Central memory CD4-positive, alpha-beta T cell (primary cell): Measurements from ENCODE around the gene IFNL1.
A peak's percentile ranks its signal among the peaks of the same experiment; 100 is the strongest.
"Not testable (repeated sequence)": the region's sequence is repeated elsewhere in the genome, so short reads cannot be mapped to it uniquely, and the experiment has no call there.

Experiments
- DNase-seq: peaks from one replicate; pipeline ENCODE4 v3.0.0; 2022
- total RNA-seq, 3 experiments: gene quantifications; one replicate each; lab custom pipeline; 2026; lab: John Stamatoyannopoulos, UW

The IFNL1 gene
- 0 reads per million in 3 experiments for total RNA-seq

DNA sequence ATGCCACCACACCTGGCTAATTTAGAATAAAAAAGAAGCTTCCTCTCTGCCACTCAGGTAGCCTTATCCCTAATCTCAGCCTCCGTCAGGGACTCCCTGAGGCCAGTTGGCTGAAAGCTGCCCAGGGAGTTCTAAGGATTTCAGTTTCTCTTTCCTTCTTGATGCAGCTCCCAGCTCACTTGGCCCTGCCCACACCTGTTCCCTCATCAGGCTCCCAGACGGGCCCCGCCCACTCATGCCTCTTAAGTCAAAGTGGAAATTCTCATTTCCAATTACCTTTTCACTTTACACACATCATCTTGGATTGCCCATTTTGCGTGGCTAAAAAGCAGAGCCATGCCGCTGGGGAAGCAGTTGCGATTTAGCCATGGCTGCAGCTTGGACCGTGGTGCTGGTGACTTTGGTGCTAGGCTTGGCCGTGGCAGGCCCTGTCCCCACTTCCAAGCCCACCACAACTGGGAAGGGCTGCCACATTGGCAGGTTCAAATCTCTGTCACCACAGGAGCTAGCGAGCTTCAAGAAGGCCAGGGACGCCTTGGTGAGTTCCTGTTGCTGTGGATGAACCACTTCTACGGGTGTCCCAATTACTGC, at the start of gene IFNL1:
Gene IFNL1, plus strand, starts transcription at position 353 of the 591 bp plus-strand sequence. Its CDS starts 15 bp downstream, at position 368.
- no peak for DNase-seq

GRCh38 chr19:39246951-39247669, 49.1 kb upstream of the IFNL1 start:
- DNase-seq, result peak; percentile 18

- no peak for DNase-seq
Observed at GRCh38 chr19:39247701-39248664, 48.2 kb upstream of the IFNL1 start.

DNA sequence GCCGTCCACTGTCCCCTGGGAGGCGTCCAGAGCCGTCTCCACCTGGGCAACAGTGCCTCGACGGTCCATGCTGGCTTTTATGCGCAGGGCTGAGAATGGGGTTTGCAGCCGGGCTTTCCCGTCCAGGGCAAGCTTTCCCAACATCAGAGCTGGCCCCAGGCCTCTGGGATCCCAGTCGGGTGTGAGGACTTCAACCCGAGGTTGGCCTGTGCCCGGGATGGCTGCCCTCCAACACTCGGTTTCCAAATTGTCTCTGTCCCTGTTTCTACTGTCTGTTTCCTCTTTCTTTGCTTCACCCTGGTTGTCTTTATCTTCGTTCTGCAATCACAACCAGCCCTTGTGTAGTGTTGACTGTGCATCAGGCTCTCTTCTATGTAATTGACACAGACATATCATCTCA, 47.4 kb upstream of the IFNL1 start, which contains the start of gene IFNL4:
Gene IFNL4, minus strand, starts transcription at position 51 of the 400 bp plus-strand sequence.
- no peak for DNase-seq

DNA sequence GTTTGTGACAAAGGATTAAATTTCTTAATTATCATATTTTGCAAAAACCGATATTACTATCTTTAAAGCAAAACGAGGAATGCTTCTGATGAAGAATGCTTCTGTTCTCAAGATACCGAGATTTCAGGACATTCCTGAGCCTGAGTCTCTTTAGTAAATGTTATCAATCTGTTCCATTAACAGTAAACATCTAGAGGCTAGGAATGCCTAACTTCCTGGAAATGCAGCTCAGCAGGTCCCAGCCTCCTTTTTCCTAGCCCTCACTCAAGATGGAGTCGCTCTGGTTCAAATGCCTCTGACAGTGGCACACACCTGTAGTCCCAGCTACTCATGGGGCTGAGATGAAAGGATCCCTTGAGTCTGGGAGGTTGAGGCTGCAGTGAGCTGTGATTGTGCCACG, 45.1 kb upstream of the IFNL1 start:
- DNase-seq, result no peak

DNA sequence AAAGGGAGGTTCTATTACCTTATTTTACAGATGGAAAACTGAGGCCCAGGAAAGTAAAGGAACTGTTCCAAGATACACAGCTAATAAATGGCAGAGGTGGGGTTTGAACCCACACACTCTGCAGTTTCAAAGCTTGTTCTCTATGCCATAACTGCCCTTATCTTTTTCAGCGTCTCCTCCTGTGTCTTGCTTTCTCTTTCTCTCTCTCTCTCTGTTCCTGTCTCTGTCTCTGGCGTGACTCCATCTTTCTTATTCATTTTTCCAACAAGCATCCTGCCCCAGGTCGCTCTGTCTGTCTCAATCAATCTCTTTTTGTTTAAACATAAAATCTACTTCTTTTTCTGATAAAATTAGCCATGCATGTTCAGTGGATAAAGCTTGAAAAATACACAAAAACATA, 44.4 kb upstream of the IFNL1 start:
- DNase-seq, result no peak

GRCh38 chr19:39252458-39252857, 43.7 kb upstream of the IFNL1 start:
- DNase-seq, result no peak

DNA sequence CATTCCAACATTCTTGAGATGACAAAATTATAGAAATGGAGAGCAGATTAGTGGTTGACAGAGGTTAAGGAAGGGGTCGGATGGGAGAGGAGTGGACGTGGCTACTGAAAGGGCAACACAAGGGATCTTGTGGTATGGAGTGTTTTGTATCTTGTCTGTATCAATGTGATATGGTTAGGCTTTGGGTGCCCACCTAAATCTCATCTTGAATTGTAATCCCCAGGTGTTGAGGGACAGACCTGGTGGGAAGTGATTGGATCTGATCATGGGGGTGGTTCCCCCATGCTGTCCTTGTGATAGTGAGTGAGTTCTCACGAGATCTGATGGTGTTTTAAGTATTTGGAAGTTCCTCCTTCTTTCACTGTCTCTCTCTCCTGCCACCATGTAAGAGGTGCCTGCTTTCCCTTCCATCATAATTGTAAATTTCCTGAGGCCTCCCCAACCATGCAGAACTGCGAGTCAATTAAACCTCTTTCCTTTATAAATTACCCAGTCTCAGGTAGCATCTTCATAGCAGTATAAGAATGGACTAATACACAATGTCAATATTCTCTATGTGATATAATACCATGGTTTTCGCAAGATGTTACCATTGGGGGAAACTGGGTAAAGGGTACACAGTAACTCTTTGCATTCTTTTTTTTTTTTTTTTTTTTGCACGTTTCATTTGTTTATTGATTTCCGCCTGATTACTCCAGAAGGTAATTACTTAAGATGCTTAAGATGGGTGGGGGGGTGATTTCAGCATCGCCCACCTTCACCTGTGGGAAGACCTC, 42.6 kb upstream of the IFNL1 start:
- DNase-seq, result no peak

GRCh38 chr19:39254531-39255345, 41.5 kb upstream of the IFNL1 start:
- DNase-seq, result no peak

DNA sequence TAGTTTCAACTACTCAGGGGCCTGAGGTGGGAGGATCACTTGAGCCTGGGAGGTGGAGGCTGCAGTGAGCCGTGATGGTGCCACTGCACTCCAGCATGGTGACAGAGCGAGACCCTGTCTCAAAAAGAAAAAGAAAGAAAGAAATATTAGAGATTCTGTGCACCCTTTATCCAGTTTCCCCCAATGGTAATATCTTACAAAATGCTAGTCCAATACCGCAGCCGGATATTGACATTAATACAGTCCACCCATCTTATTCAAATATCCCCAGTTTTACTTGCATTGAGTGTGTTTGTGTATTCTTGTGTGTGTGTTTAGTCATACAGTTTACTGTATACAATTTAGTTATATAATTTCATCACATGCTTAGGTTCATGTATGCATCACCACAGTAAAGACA, 39.0 kb upstream of the IFNL1 start:
- DNase-seq, result no peak

DNA sequence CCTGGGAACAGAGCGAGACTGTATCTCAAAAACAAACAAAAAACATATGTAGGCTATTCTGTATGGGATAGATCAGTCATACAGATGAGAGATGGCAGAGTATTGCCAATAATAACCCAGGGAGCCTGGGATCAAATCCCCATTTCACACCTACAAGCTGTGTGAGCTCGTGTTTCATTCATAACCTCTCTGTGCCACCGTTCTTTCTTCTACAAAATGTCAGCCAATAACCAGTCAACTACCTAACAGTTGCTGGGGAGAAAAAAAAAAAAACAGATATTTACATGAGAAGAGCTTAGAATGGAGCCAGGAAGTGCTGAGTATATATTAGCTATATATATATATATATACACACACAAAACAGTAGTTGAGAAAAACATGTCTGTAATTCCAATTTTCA, 34.5 kb upstream of the IFNL1 start:
- no peak for DNase-seq

DNA sequence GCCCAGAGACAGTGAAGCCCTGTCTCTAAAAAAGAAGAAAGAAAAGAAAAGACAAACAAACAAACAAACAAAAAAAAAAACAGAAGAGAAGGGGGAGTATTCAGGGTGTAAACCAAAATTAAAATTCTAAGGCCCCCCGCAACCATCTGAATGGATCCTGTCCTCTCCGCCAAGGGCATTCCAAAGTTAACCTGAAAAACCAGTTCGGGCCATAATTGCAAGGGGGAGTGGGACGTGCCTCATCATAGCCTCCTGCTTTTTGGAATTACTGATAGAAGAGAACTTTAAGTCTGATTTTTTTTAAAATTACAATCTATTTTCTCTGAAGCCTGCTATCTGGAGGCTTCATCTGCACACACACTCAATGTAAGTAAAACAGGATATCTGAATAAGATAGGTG, 33.7 kb upstream of the IFNL1 start:
- no peak for DNase-seq

- DNase-seq, result no peak
Observed at GRCh38 chr19:39263912-39264305, 32.3 kb upstream of the IFNL1 start.

DNA sequence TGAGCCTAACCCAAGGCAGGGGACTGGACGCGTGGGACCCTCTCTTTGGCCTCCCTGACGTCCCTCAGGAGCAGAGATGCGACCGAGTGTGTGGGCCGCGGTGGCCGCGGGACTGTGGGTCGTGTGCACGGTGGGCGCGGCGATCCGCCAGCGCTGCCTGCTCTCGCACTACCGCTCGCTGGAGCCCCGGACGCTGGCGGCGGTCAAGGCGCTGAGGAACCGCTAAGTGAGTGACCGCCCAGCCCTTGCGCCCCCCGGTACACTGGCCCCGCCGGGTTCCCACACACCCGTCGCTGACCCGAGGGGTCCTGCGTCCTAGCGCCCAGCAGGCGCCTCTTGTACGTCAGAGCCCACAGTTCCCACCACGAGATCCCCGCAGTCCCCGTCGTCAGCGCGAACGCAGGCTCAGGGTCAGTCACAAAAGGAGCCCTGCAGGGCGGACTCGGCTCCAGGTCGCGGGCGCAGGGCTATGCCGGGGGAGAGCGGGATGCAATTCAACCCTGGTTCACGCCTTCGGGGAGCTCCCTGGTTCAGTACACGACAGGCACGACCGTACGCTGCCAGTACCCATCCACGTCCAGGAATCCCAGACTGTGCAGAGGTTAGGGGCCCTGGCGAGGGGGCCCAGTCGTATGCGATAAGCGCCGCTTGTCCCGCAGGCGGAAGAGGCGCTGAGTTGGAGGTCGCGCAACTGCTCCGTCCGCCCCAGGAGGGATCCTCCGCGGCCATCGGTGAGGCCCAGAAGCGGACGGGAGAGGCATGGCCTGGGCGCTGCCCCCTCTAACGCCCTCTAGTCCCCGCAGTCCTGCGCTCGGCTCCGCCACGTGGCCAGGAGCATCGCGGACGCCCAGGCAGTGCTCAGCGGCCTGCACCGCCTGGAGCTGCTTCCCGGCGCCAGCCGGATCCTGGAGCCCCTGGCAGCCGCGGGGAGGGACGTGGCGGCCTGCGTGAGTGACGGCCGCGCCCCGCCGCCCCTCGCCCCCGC, 31.6 kb upstream of the IFNL1 start:
- no peak for DNase-seq

- no peak for DNase-seq
Observed at GRCh38 chr19:39265321-39265916, 30.8 kb upstream of the IFNL1 start.

DNA sequence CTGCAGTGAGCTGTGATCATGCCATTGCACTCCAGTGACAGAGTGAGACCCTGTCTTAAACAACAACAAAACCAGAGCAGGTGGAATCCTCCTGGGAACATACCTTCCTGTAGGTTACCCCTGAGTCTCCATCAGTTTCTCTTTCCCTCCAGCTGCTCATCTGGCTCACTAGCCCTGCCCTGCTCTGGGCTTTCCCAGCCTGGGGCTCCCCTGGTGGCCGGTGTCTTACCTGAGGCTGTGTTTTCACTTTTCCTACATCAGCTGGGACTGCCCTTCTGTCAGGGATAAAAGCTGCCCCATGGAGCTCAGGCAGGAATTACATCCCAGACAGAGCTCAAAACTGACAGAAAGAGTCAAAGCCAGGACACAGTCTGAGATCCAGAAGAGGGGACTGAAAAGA, 28.1 kb upstream of the IFNL1 start, which contains the start of gene IFNL2:
Gene IFNL2, plus strand, starts transcription at position 312 of the 400 bp plus-strand sequence. CDS start 173 bp downstream, outside the sequence.
- not testable (repeated sequence) for DNase-seq

DNA sequence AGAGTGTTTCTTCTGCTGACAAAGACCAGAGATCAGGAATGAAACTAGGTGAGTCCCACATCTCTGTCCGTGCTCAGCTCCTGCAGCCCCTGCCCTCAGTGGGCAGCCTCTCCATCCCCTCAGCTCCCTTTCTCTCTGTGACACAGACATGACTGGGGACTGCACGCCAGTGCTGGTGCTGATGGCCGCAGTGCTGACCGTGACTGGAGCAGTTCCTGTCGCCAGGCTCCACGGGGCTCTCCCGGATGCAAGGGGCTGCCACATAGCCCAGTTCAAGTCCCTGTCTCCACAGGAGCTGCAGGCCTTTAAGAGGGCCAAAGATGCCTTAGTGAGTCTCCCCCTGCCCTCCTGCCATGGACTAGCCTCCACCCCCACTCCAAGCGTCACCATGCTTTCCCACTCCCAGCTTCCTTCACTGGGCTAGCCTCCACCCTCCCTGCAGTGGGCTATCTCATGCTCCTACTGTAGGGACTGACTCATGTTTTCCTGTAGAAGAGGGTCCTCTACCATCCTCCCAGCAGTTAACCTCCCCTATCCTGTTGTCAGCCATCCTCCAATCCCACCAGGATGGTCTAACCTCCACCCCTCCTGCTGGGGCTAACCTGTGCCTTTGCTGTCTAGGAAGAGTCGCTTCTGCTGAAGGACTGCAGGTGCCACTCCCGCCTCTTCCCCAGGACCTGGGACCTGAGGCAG, 27.5 kb upstream of the IFNL1 start:
- DNase-seq, result not testable (repeated sequence)

DNA sequence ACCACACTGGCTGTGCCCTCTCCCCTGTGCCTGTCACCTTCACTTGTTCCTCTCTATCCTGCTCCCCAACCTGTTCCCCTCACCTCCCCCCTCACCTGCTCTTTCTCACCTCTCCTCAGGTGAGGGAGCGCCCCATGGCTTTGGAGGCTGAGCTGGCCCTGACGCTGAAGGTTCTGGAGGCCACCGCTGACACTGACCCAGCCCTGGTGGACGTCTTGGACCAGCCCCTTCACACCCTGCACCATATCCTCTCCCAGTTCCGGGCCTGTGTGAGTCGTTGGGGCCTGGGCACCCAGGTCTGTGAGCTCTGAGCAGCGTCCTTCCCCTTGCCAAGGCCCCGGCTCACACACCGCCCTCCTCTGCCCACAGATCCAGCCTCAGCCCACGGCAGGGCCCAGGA, 26.8 kb upstream of the IFNL1 start:
- DNase-seq, result not testable (repeated sequence)
